Measurements from ENCODE around the gene SIN3A. TPM values are rescaled to one million over a fixed set of nuclear protein-coding genes. Genes with fewer than 3 reads are reported as not detected.
"Not testable (repeated sequence)": the region's sequence is repeated elsewhere in the genome, so short reads cannot be mapped to it uniquely, and the experiment has no call there.

Gene SIN3A
- total RNA-seq, 4 donors from 2014 or later, result 51.4 to 146 (median 84.2) TPM

DNA sequence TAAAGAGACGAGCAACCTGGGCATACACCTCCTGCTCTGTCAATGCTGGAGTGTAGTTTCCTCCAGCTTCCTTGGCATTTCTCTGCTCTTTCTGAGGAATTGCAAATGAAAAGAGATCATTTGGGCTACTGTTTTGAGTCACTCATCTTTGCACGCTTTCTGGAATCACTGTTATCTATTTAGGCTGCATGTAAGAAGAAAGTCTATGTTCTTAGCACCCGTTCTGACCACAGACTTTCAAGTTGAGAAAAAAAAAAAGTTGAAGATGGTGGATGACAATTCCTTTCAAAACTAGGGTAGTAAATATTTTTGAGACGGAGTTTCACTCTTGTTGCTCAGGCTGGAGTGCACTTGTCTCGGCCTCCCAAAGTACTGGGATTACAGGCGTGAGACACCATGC, 41.3 kb downstream of the SIN3A start:
- H3K4me1 ChIP-seq, result no peaks in the 10 kb centered on the region
- no peaks in the 10 kb centered on the region for H3K27me3 ChIP-seq
- DNase-seq, result no peak
- no peak overlapping the region for H3K4me3 ChIP-seq (replicated peaks in 1 of 3)
- peaks cover 59 to 67% of the 10 kb centered on the region in 2 donors for H3K36me3 ChIP-seq
- WGBS, 2 donors, result 93 to 95% methylated on average over 6 of the region's 6 CpGs
- no peak overlapping the region for H3K27ac ChIP-seq
- no peak for TF ChIP-seq POLR2A (IDR thresholded peaks at IDR 0.05)
- no peak for TF ChIP-seq CTCF (IDR thresholded peaks at IDR 0.05)
- intact Hi-C loops (cut with DNase I), result no loop called here
- H3K9me3 ChIP-seq, result no peaks in the 10 kb centered on the region

GRCh38 chr15:75407083-75407482, 44.4 kb downstream of the SIN3A start:
- intact Hi-C loops (cut with DNase I), result no loop called here
- 84 to 88% methylated on average over 1 of the region's 1 CpG for WGBS, 2 donors

DNA sequence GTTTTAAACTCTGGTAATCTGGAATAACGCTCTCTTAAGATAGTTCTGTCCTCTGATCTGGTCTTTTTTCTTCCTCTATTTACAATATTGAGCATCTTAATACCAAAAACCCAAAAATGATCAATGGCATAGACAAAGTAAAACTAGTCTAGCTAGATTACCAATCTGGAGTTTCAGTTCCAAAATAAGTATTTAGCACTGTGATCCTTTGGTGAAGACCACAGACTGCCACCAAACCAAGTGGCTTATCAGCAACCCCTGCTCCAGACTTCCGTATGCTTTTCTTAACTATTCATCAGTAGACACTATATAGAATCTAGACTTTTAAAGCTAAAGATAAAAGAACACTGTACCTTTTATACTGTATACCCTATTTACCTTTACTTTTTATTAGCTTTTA, 47.6 kb downstream of the SIN3A start:
- no peaks in the 10 kb centered on the region for H3K27me3 ChIP-seq
- H3K4me3 ChIP-seq (replicated peaks in 1 of 3), result no peak overlapping the region
- H3K4me1 ChIP-seq, result no peaks in the 10 kb centered on the region
- peaks cover 49 to 60% of the 10 kb centered on the region in 2 donors for H3K36me3 ChIP-seq
- WGBS, 2 donors, result 96 to 97% methylated on average over 2 of the region's 2 CpGs
- H3K9me3 ChIP-seq, result no peaks in the 10 kb centered on the region
- no peak for DNase-seq
- no peak overlapping the region for H3K27ac ChIP-seq
- no peak for TF ChIP-seq CTCF (IDR thresholded peaks at IDR 0.05)
- no peak for TF ChIP-seq POLR2A (IDR thresholded peaks at IDR 0.05)
- intact Hi-C loops (cut with DNase I), result no loop called here

More at GRCh38 chr15:75407083-75407482, 44.4 kb downstream of the SIN3A start:
- H3K4me1 ChIP-seq, result no peaks in the 10 kb centered on the region
- no peaks in the 10 kb centered on the region for H3K9me3 ChIP-seq
- peaks cover 54 to 62% of the 10 kb centered on the region in 2 donors for H3K36me3 ChIP-seq
- no peak for DNase-seq
- H3K27me3 ChIP-seq, result no peaks in the 10 kb centered on the region
- H3K27ac ChIP-seq, result no peak overlapping the region
- TF ChIP-seq CTCF (IDR thresholded peaks at IDR 0.05) (no peak), POLR2A (IDR thresholded peaks at IDR 0.05) (no peak)
- H3K4me3 ChIP-seq (replicated peaks in 1 of 3), result no peak overlapping the region

GRCh38 chr15:75397494-75397893, 54.0 kb downstream of the SIN3A start:
- DNase-seq, result no peak
- Histone ChIP-seq H3K9me3 (no peaks in the 10 kb centered on the region), H3K4me1 (peaks cover 0 to 11% of the 10 kb centered on the region in 2 donors), H3K4me3 (replicated peaks in 1 of 3) (no peak overlapping the region), H3K36me3 (peaks cover 49 to 50% of the 10 kb centered on the region in 2 donors), H3K27me3 (no peaks in the 10 kb centered on the region), H3K27ac (no peak overlapping the region)
- no peak for TF ChIP-seq CTCF (IDR thresholded peaks at IDR 0.05)
- TF ChIP-seq POLR2A (IDR thresholded peaks at IDR 0.05), result no peak
- intact Hi-C loops (cut with DNase I), result no loop called here
- WGBS, 2 donors, result 96 to 97% methylated on average over 2 of the region's 2 CpGs

DNA sequence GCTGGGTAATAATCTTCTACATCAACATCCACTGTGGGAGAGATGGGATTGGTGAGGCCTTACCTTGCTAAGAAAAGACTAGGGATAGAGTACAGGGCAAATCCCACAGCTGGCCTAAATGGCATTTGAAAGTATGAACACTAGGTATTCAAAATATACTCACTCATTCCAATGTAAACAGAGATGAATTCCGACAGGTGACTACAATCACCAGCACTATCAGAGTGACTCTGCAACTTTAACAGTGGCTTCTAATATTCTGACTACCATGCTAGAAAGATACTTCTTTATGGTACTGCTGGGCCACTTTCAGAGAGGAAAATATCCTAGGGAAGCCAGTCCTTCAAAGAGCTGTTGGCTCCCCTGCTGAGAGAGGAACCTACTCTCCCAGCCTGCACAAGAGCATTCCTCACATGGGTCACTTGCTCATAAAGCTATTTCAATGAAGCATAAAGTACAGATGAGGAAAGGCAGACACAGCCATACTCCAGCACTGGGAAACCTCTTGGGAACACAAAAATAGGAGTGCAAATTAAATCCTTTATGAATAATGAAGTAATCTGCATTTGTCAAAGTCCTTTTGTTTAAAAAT, 61.6 kb downstream of the SIN3A start:
- Histone ChIP-seq H3K27ac (peak overlapping the region; percentile 62 to 90 (median 89)), H3K36me3 (peaks cover 28 to 29% of the 10 kb centered on the region in 2 donors), H3K4me3 (replicated peaks in 1 of 3) (no peak overlapping the region), H3K27me3 (no peaks in the 10 kb centered on the region), H3K4me1 (peaks cover 32 to 66% of the 10 kb centered on the region in 2 donors), H3K9me3 (no peaks in the 10 kb centered on the region)
- DNase-seq, result peak; percentile 72 to 77
- WGBS, 2 donors, result 41 to 56% methylated on average over 1 of the region's 1 CpG
- intact Hi-C loops (cut with DNase I), result no loop called here
- TF ChIP-seq POLR2A (IDR thresholded peaks at IDR 0.05), result peak in 1 of 2 donors; percentile 49
- TF ChIP-seq CTCF (IDR thresholded peaks at IDR 0.05), result no peak

DNA sequence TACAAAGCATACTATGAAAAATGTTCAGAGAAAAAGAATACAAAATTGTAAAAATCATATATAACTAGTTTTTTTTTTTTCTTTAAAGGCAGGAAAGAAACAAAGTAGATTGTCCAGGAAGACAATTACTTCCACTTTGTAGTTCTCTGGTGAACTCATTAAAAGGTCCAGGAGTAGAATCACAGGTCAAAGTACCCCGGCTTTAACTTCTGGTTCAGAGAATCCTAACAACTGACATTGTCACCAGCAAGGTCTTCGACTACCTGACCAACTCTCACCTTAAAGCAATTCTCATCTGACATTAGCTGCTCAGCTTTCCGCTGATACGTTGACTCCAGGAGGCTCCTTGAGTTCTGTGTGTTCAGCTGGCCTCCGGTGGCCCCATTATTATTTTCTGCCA, 67.5 kb downstream of the SIN3A start:
- not testable (repeated sequence) for DNase-seq, H3K27me3 ChIP-seq
- WGBS, 2 donors, result 89 to 91% methylated on average over 5 of the region's 5 CpGs

More for the DNA sequence above, 67.5 kb downstream of the SIN3A start:
- H3K36me3 ChIP-seq, result peaks cover 58 to 64% of the 10 kb centered on the region in 2 donors
- H3K4me3 ChIP-seq (replicated peaks in 1 of 3); intact Hi-C loops (cut with DNase I); H3K9me3 ChIP-seq; H3K27ac ChIP-seq: not testable (repeated sequence)
- H3K4me1 ChIP-seq, result peaks cover 9 to 30% of the 10 kb centered on the region in 2 donors
